Keratinocyte (primary cell): Measurements from ENCODE around the gene KBTBD12. TPM values are rescaled to one million over a fixed set of nuclear protein-coding genes. Genes with fewer than 3 reads are reported as not detected.

Experiments
- DNase-seq: peaks from one replicate; pipeline ENCODE4 v3.0.0-alpha.2; 2011; ENCODE audit warnings: low read depth, missing footprints, low spot score
- FAIRE-seq: peaks from 2 replicates; lab custom pipeline; 2011; peaks lifted over from hg19 to GRCh38; lab: Jason Lieb, UNC
- H2AFZ ChIP-seq: 2 replicates; pipeline ENCODE4 v1.6.0; 2012; ENCODE audit warnings: low read length, control low read depth, inconsistent platforms; ENCODE audit not compliant: control insufficient read depth
- H3K27ac ChIP-seq: 2 replicates; pipeline ENCODE4 v1.5.1; 2011; ENCODE audit warnings: low read length; ENCODE audit not compliant: control insufficient read depth, insufficient read depth
- H3K27me3 ChIP-seq: 3 replicates; pipeline ENCODE4 v1.6.0; 2011; ENCODE audit warnings: low read length; ENCODE audit not compliant: control insufficient read depth, insufficient read depth; ENCODE audit errors: extremely low read depth
- H3K36me3 ChIP-seq, 2 experiments: 2 replicates in 1 of 2; 3 replicates in 1 of 2; pipeline ENCODE4 v1.5.1; 2011; ENCODE audit warnings: low read length in 2 of 2, mild to moderate bottlenecking in 1 of 2; ENCODE audit not compliant: control insufficient read depth in 2 of 2, insufficient read depth in 2 of 2; ENCODE audit errors: extremely low read depth in 1 of 2
- H3K4me1 ChIP-seq: 3 replicates; pipeline ENCODE4 v1.5.1; 2011; ENCODE audit warnings: low read length; ENCODE audit not compliant: control insufficient read depth, insufficient read depth; ENCODE audit errors: extremely low read depth
- H3K4me2 ChIP-seq: 3 replicates; pipeline ENCODE4 v1.6.0; 2011; ENCODE audit warnings: low read depth, low read length; ENCODE audit not compliant: control insufficient read depth, insufficient read depth; ENCODE audit errors: extremely low read depth
- H3K4me3 ChIP-seq, 3 experiments: fragments of 200-600 bp in 1 of 3; sonication (generic) in 1 of 3; 2 replicates in 2 of 3; 3 replicates in 1 of 3; pipeline ENCODE4 v1.5.1; 2011 to 2016; ENCODE audit warnings: low read length in 3 of 3, mild to moderate bottlenecking in 3 of 3, control low read depth in 2 of 3, inconsistent platforms in 1 of 3, low read depth in 1 of 3, mixed read lengths in 1 of 3, mixed run types in 1 of 3, moderate library complexity in 1 of 3; ENCODE audit not compliant: control insufficient read depth in 2 of 3, insufficient read depth in 2 of 3; ENCODE audit errors: extremely low read depth in 1 of 3
- H3K79me2 ChIP-seq: 2 replicates; pipeline ENCODE4 v1.6.0; 2012; ENCODE audit warnings: low read length; ENCODE audit not compliant: control insufficient read depth, insufficient read depth
- H3K9ac ChIP-seq: 3 replicates; pipeline ENCODE4 v1.6.0; 2011; ENCODE audit warnings: low read length; ENCODE audit not compliant: control insufficient read depth, insufficient read depth; ENCODE audit errors: extremely low read depth
- H3K9me1 ChIP-seq: 3 replicates; pipeline ENCODE4 v1.6.0; 2011; ENCODE audit warnings: low read length; ENCODE audit not compliant: control insufficient read depth, insufficient read depth; ENCODE audit errors: extremely low read depth
- H3K9me3 ChIP-seq: 2 replicates; pipeline ENCODE4 v1.5.1; 2012; ENCODE audit warnings: low read depth, low read length; ENCODE audit not compliant: control insufficient read depth
- H4K20me1 ChIP-seq: 3 replicates; pipeline ENCODE4 v1.6.0; 2011; ENCODE audit warnings: low read length; ENCODE audit not compliant: control insufficient read depth, insufficient read depth; ENCODE audit errors: extremely low read depth
- EZH2 ChIP-seq: IDR thresholded peaks from one replicate; pipeline ENCODE4 v1.6.1; 2012; ENCODE audit warnings: inconsistent platforms, mild to moderate bottlenecking, low read length, moderate library complexity
- dilution Hi-C: fragments of 300-500 bp; cut with MboI; formaldehyde crosslinking; loops from one replicate; pipeline ENCODE4 v1.7.0; 2020; ENCODE audit warnings: low sequenced_read_pairs; ENCODE audit not compliant: extremely low pct_ligation_motif_present
- polyA plus RNA-seq, 5 experiments: library from polyadenylated mRNA; depleted of rRNA in 3 of 5; stranded (reverse) in 3 of 5; stranded (forward) in 1 of 5; unstranded in 1 of 5; fragments of >200 nt; gene quantifications; 1 replicate in 1 of 5; 2 replicates in 3 of 5; 3 replicates in 1 of 5; pipeline versions ENCODE4 v1.2.1 to v1.2.3, GENCODE V29; 2011 to 2012; ENCODE audit warnings: missing spikeins in 2 of 5, low read depth in 1 of 5, low replicate concordance in 1 of 5
- TF ChIP-seq, protein P1 (sequence below), 3 experiments: IDR thresholded peaks in 1 of 3; conservative IDR thresholded peaks in 1 of 3; optimal IDR thresholded peaks in 1 of 3; 2 replicates in 2 of 3; 3 replicates in 1 of 3; pipeline versions ENCODE3 to v1.5.1; 2011; ENCODE audit warnings: low read length in 3 of 3, mild to moderate bottlenecking in 3 of 3, moderate library complexity in 2 of 3, control low read depth in 1 of 3, inconsistent platforms in 1 of 3; ENCODE audit not compliant: insufficient read depth in 2 of 3; ENCODE audit errors: extremely low read depth in 1 of 3

KBTBD12 gene
- polyA plus RNA-seq, 1 donor (not counting 4 experiments of a cell fraction or from before 2014, with no cell fraction given): not detected

DNA sequence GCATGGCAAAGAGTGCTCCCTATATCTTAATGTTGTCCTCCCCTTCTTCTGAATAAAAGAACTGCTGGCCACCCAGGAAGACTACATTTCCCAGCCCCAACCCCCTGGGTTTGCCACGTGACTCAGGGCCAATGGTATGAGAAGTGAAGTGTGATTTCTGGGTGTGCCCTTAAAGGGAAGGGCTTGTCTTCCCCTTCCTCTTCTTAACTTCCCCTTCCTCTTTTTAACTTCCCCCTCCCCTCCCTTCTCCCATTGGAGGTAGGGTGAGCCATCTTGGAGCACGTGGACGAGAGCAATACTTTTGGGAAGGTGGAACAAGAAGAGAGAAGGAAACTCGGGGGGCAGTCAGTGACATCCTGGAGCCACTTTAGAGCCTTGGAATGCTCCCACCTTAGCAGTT is 6.8 kb upstream of the KBTBD12 start:
- TF ChIP-seq EZH2: no peak
- TF ChIP-seq, protein P1, sequence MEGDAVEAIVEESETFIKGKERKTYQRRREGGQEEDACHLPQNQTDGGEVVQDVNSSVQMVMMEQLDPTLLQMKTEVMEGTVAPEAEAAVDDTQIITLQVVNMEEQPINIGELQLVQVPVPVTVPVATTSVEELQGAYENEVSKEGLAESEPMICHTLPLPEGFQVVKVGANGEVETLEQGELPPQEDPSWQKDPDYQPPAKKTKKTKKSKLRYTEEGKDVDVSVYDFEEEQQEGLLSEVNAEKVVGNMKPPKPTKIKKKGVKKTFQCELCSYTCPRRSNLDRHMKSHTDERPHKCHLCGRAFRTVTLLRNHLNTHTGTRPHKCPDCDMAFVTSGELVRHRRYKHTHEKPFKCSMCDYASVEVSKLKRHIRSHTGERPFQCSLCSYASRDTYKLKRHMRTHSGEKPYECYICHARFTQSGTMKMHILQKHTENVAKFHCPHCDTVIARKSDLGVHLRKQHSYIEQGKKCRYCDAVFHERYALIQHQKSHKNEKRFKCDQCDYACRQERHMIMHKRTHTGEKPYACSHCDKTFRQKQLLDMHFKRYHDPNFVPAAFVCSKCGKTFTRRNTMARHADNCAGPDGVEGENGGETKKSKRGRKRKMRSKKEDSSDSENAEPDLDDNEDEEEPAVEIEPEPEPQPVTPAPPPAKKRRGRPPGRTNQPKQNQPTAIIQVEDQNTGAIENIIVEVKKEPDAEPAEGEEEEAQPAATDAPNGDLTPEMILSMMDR (optimal IDR thresholded peaks at IDR 0.05 in 1 of 3, IDR thresholded peaks at IDR 0.05 in 1 of 3, conservative IDR thresholded peaks at IDR 0.05 in 1 of 3; ENCODE audit: extremely low read depth in 1 of 3, insufficient read depth in 2 of 3, low read length in 3 of 3): no peak
- dilution Hi-C loops: no loop called here
- FAIRE-seq: no peak

DNA sequence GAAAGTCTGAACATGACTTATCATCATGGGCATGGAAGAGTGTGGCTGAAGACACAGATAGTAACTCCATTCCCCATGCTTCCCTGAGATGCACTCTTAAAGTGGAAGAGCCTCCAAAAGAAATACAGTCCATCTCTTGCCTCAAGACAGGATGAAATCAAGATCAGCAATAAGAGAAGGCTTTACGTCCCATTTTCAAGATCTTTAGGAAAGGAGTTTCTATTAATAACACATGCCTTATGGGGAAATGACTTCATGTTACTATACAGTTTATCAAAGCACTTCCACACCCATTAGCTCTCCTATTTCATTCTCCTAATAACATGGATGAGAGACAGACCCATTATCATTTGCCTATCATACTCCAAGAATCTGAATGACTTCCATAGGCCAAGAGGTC is 6.1 kb upstream of the KBTBD12 start:
- H4K20me1 ChIP-seq: no peaks in the 10 kb centered on the region
- no peak overlapping the region for H3K27ac ChIP-seq
- H3K4me2 ChIP-seq: no peak overlapping the region
- no peaks in the 10 kb centered on the region for H3K36me3 ChIP-seq
- peaks cover 6% of the 10 kb centered on the region for H3K27me3 ChIP-seq
- H2AFZ ChIP-seq: no peak overlapping the region
- peaks cover 3% of the 10 kb centered on the region for H3K4me1 ChIP-seq
- no peaks in the 10 kb centered on the region for H3K9me3 ChIP-seq
- H3K79me2 ChIP-seq: no peaks in the 10 kb centered on the region
- no peaks in the 10 kb centered on the region for H3K9me1 ChIP-seq
- H3K9ac ChIP-seq: no peak overlapping the region
- DNase-seq: no peak
- FAIRE-seq: no peak
- dilution Hi-C loops: no loop called here
- no peak overlapping the region for H3K4me3 ChIP-seq
- TF ChIP-seq, protein P1 (optimal IDR thresholded peaks at IDR 0.05 in 1 of 3, IDR thresholded peaks at IDR 0.05 in 1 of 3, conservative IDR thresholded peaks at IDR 0.05 in 1 of 3; ENCODE audit: extremely low read depth in 1 of 3, insufficient read depth in 2 of 3, low read length in 3 of 3): no peak
- TF ChIP-seq EZH2: no peak

More for the DNA sequence above, 6.8 kb upstream of the KBTBD12 start:
- no peaks in the 10 kb centered on the region for H3K9me1 ChIP-seq
- peaks cover 6% of the 10 kb centered on the region for H3K27me3 ChIP-seq
- no peak overlapping the region for H3K4me3 ChIP-seq
- peaks cover 3% of the 10 kb centered on the region for H3K4me1 ChIP-seq
- H3K4me2 ChIP-seq: no peak overlapping the region
- no peak for DNase-seq
- no peaks in the 10 kb centered on the region for H3K79me2 ChIP-seq
- no peak overlapping the region for H3K27ac ChIP-seq
- H3K9ac ChIP-seq: no peak overlapping the region
- H4K20me1 ChIP-seq: no peaks in the 10 kb centered on the region
- H3K9me3 ChIP-seq: no peaks in the 10 kb centered on the region
- H3K36me3 ChIP-seq: no peaks in the 10 kb centered on the region
- H2AFZ ChIP-seq: no peak overlapping the region
